GM19463 (cell line): ENCODE measurements around the gene SLC24A4.

Experiments used
- ATAC-seq: cut with Tn5 transposase; IDR thresholded peaks from one replicate; pipeline ENCODE4 v1.9.1; 2021; ENCODE audit warnings: mild to moderate bottlenecking, moderate library complexity; ENCODE audit not compliant: unreplicated experiment

The SLC24A4 gene

GRCh38 chr14:92315050-92315805, 7.7 kb upstream of the SLC24A4 start:
- ATAC-seq: no peak

GRCh38 chr14:92316176-92316575, 6.8 kb upstream of the SLC24A4 start:
- no peak for ATAC-seq

DNA sequence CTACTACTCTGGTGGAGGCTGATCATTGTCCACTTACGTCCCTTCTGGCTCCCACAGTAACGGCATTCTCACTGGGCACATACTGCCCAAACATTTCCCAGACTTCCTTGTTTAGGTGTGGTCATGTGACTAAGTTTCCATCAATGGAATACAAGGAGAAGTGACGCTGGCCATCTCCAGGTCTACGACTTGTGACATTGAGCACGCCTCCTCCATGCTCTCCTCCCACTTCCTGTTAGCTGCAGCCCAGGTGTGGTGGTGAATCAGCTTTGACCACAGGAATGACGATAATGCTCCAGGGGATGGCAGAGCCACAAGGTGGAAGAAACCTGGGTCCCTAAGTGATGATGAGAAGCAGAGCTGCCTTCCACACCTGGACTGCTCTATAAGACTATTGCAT, 6.0 kb upstream of the SLC24A4 start:
- no peak for ATAC-seq

GRCh38 chr14:92317511-92317910, 5.5 kb upstream of the SLC24A4 start:
- ATAC-seq: no peak

DNA sequence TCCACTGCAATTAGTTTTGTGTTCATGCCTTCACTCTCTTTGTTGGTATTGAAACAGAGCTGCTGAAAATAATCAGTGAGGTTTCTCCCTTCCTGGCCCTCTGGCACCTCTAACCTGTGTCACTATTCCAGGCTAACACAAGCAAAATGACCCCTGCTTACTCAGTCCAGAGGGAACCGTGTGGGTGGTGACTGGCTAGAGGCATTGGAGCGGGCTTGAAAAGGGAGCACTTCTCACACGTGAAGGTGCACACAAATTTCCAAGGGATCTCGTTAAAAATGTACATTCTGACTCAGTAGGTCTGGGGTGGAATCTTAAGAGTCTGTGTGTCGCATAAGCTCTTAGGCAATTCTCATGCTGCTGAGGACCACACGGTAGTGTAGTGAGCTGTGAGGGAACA, 1.3 kb upstream of the SLC24A4 start:
- ATAC-seq: no peak

DNA sequence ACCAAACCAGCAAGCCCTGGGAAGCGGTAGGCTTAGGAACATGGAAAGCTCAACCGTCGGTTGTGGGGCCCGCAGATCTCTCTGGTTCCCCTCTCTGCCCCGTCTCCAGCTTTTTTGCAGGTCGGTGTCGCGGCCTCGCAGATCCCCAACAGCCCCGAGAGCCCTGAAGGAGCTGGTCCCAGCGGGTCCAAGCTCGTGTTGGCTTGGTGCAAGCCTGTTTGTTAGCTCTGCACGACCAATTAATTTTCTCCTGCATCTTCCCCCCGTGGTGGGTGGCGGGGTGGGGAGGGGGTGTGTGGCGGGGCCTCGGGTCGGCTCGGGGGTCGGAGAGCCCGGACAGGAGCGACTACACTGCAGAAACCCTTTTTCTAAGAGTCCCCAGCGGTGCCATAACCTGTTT, 449 bp upstream of the SLC24A4 start:
- ATAC-seq: no peak

DNA sequence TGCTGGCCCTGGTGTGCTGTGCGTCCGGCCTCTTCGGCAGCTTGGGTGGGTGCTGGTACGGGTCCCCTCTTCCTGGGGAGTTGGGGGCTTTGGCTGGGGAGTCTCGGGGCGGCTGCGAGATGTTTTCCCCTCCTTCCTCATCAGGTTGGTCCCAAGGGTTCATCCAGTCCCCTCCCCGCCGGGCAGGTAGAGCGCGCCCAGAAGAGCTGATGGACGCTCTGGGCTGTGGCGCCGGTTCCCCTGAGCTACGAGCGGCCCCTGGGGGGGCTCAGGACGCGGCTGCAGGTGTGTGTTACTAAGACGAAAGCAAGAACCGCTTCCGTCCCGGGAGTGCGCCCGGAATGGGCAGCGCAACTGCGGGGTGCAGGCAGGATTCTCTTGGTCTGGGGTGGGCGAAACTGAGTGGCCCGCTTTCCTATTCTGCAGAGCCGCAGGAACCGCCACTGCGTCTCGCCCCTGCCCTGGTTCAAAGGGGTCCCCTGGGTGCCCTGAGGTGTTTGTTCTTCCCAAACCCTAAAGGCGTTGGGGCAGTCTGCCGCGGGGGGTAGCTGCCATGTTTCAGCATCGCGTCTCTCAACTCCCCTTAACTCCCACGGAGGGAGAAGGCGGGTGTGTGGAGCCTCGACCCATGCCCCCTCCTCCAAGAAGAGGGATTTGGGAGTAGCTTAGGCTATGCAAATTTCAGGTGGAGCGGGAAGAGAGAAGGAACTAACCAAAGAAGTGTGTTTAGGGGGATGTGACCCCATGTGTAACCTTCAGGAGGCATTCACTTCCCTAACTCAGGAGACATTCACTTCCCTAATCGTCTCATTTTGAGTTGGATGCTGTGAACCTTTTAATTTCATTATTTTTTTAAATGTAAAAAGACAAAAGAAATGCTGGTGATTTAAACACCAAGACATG, 1.2 kb downstream of the SLC24A4 start:
- ATAC-seq: no peak

DNA sequence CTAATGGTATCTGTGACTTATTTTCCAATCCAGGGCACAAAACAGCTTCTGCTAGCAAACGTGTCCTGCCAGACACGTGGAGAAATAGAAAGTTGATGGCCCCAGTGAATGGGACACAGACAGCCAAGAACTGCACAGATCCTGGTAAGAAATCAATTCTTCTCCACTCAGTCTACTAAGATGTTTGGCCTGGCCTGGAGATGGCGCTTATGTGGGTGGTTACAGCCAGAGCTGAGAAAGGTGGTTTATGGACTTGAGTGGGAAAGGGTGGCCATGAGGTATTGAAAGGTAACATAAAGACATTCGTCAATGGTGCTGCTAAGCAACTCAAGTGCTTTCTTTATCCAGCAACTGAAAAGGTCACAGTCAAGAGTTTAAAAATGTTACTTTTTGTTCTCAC, 2.9 kb downstream of the SLC24A4 start:
- ATAC-seq: no peak

GRCh38 chr14:92328664-92329255, 5.8 kb downstream of the SLC24A4 start:
- ATAC-seq: no peak

GRCh38 chr14:92334050-92334449, 11.1 kb downstream of the SLC24A4 start:
- ATAC-seq: no peak

- no peak for ATAC-seq
Measured at GRCh38 chr14:92336363-92336762, 13.4 kb downstream of the SLC24A4 start.

DNA sequence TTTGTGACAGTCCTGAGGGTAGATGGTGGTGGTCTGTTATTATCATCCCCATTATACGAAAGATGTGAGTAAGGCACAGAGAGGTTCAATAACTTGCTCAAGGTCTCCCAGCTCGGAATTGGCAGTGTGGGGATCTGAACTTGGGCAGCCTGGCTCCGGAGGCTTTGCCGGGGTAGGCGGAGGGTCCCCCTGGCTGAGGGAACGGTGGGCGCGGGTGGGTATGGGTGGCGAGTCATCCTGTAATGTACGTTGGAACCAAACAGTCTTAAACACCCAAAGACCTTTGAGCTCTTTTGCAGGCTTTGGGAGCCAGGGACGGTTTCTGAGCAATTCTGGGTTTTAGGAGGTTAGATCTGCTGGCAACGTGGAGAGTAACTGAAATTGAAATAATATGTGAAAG, 16.5 kb downstream of the SLC24A4 start:
- ATAC-seq: no peak

DNA sequence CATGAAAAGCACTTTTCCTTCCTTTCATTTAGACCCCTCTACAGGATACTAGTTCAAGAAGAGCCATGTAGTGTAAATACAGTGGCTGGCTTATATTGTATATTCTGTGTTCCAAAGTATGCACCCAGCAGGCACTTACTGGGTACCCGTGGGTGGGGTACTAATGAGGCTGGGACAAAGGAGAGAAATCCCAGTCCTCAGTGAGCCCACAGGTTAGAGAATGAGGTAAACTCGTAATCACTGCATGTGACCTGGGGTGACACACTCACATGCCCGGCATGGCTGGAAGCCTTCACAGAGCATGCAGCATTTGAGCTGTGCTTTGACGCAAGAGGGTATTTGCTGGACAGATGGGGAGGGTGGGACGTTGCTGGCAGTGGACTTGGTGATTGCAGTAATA, 17.1 kb downstream of the SLC24A4 start:
- no peak for ATAC-seq

GRCh38 chr14:92340931-92341330, 18.0 kb downstream of the SLC24A4 start:
- no peak for ATAC-seq

GRCh38 chr14:92341791-92342190, 18.8 kb downstream of the SLC24A4 start:
- no peak for ATAC-seq

DNA sequence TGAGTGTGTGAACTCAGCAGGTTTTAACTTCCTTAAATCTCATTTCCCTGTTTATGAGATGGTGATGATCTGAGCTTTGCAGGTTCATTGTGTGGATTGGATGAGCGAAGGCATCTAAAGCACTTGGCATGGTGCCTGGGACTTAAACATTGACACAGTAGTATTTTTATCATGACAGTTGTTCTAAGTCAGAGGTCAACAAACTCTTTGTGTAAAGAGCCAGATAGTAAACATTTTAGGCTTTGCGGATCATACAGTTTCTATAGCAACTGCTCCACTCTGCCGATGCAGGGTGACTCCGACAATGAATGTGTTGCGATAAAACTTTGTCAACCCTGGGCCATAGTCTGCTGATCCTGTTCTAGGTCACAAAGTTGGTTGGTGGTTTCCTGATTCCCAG, 25.2 kb downstream of the SLC24A4 start:
- ATAC-seq: no peak

DNA sequence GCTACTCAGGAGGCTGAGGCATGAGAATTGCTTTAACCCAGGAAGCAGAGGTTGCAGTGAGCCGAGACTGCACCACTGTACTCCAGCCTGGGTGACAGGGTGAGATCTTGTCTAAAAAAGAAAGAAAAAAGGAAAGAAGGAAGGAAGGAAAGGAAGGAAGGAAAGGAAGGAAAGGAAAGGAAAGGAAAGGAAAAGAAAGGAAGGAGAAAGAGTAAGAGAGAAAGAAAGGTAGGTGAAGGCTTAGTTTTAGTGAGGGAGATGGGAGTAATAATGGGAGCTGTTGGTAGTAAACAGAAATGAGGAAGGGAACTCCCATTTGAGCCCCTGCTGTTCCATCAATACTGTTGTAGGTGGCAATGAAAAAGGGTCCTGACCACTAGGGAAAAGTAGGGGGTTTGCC, 28.8 kb downstream of the SLC24A4 start:
- no peak for ATAC-seq

DNA sequence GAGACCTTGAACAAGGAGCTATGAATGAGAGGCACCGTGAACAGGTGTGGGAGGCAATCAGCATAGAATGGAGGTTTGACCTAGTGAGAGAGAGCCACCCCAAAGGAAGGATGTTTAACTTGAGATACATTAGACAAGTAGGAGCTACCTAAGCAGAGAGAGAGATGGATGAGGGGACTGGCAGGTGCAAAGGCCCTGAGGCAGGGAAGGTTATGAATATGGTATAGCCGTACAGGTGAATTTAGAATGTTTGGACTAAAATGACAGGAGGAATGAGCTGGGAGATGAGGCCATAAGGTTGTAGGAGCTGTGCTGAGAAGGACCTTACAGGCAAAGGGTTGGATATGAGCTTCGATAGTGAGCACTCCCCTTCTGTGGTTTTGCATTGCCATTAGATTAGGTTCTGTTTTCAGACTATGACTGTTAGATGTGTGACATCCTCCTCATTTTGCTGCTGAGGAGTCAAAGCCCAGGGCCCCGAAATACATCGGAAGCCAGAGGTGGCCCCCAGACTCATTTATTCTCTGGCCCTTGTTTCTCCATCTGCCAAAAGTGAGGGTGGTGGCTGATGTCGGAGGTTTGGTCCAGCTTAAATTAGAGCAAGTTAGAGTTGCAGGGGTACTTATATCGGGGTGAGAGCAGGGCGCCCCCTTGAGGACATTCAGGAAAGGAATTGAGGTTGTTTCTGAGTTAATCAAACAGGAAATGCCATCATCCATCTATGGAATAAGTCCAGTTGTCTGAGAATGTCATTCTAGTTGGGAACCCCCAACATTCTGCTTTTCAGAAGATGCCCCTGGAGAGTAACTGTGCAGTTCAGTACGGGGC, 29.4 kb downstream of the SLC24A4 start:
- ATAC-seq: no peak

DNA sequence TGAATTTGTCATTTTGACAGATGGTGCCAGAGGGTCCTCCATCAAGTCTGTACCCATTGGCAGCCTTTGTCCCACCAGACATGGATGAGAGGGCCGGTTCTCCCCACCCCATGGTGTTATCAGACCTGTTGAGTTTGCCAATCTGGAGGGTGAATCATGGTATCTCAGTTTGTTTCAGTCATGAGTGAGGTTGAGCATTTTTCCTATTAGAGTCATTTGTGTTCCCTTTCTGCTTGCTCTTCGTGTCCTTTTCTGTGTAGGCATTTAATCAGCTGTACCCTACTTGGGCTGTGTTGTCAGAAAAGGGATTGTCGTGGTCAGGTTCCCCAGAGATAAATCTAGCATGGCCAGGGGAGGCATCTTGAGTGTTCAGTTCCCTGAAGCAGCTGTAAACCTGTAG, 30.5 kb downstream of the SLC24A4 start:
- ATAC-seq: no peak

- no peak for ATAC-seq
Measured at GRCh38 chr14:92356677-92357076, 33.7 kb downstream of the SLC24A4 start.
